HepG2 (cell line): ENCODE results near the gene UTP15. TPM values are rescaled to one million over a fixed set of nuclear protein-coding genes. Genes with fewer than 3 reads are reported as not detected.

Source experiments
- CHCHD3 ChIP-seq: sonication (generic); formaldehyde crosslinking; IDR thresholded peaks from 2 replicates; pipeline ENCODE4 v1.8.0; 2022; ENCODE audit warnings: mild to moderate bottlenecking, missing genetic modification reagents, moderate library complexity
- CHD4 ChIP-seq: fragments of 200-600 bp; sonication (generic); IDR thresholded peaks from 2 replicates; pipeline ENCODE4 v1.7.0; 2017; ENCODE audit warnings: mild to moderate bottlenecking, low read length, borderline replicate concordance
- EED ChIP-seq: sonication (generic); formaldehyde crosslinking; IDR thresholded peaks from 2 replicates; pipeline ENCODE4 v1.5.0; 2020; ENCODE audit warnings: mild to moderate bottlenecking, missing genetic modification reagents
- HDAC6 ChIP-seq: fragments of 200-600 bp; sonication (generic); IDR thresholded peaks from 2 replicates; pipeline ENCODE4 v1.7.0; 2017; ENCODE audit warnings: mild to moderate bottlenecking, antibody characterized with exemption, low read length, low read depth
- KDM3A ChIP-seq: IDR thresholded peaks from 2 replicates; pipeline ENCODE4 v1.6.1; 2018; ENCODE audit warnings: low read depth, missing compliant biosample characterization
- KMT2A ChIP-seq: sonication (generic); formaldehyde crosslinking; IDR thresholded peaks from 2 replicates; pipeline ENCODE4 v1.4.0; 2020; ENCODE audit warnings: missing genetic modification reagents
- MAF1 ChIP-seq: sonication (generic); formaldehyde crosslinking; IDR thresholded peaks from 2 replicates; pipeline ENCODE4 v1.5.0; 2020; ENCODE audit warnings: missing genetic modification reagents, borderline replicate concordance
- NONO ChIP-seq, 2 experiments: fragments of 450-650 bp in 1 of 2; sonication (generic) in 1 of 2; formaldehyde crosslinking in 1 of 2; IDR thresholded peaks in 1 of 2; conservative IDR thresholded peaks in 1 of 2; 2 replicates each; pipeline versions ENCODE4 v1.6.1 to v1.8.0; 2017 to 2022; ENCODE audit warnings: mild to moderate bottlenecking in 1 of 2, missing genetic modification reagents in 1 of 2, moderate library complexity in 1 of 2
- PITX1 ChIP-seq: sonication (generic); formaldehyde crosslinking; IDR thresholded peaks from 2 replicates; pipeline ENCODE4 v1.5.1; 2020; ENCODE audit warnings: mild to moderate bottlenecking, missing genetic modification reagents
- RFXANK ChIP-seq: IDR thresholded peaks from 2 replicates; pipeline ENCODE4 v1.6.1; 2016
- SP4 ChIP-seq: sonication (generic); formaldehyde crosslinking; IDR thresholded peaks from 2 replicates; pipeline ENCODE4 v1.8.1; 2023; ENCODE audit warnings: mild to moderate bottlenecking, missing genetic modification reagents
- ZBTB20 ChIP-seq: sonication (generic); formaldehyde crosslinking; IDR thresholded peaks from 2 replicates; pipeline ENCODE4 v1.8.1; 2023; ENCODE audit warnings: missing genetic modification reagents, low read depth, mild to moderate bottlenecking, borderline replicate concordance
- ZFP36L2 ChIP-seq: sonication (generic); formaldehyde crosslinking; IDR thresholded peaks from 2 replicates; pipeline ENCODE4 v1.4.0; 2020; ENCODE audit warnings: missing genetic modification reagents
- ZMYM3 ChIP-seq: sonication (generic); formaldehyde crosslinking; IDR thresholded peaks from 2 replicates; pipeline ENCODE4 v1.5.1; 2020; ENCODE audit warnings: mild to moderate bottlenecking, missing genetic modification reagents
- ZNF335 ChIP-seq: sonication (generic); formaldehyde crosslinking; IDR thresholded peaks from 2 replicates; pipeline ENCODE4 v1.4.0; 2020; ENCODE audit warnings: missing genetic modification reagents
- ZNF337 ChIP-seq: sonication (generic); formaldehyde crosslinking; IDR thresholded peaks from 2 replicates; pipeline ENCODE4 v1.5.1; 2020; ENCODE audit warnings: missing genetic modification reagents, low read depth, mild to moderate bottlenecking, borderline replicate concordance
- ZNF350 ChIP-seq: sonication (generic); formaldehyde crosslinking; IDR thresholded peaks from 2 replicates; pipeline ENCODE4 v1.4.0; 2020; ENCODE audit warnings: mild to moderate bottlenecking, low read depth, missing genetic modification reagents, borderline replicate concordance
- ZNF451 ChIP-seq: sonication (generic); formaldehyde crosslinking; IDR thresholded peaks from 2 replicates; pipeline ENCODE4 v1.5.0; 2020; ENCODE audit warnings: mild to moderate bottlenecking, missing genetic modification reagents
- ZNF660 ChIP-seq: sonication (generic); formaldehyde crosslinking; IDR thresholded peaks from 2 replicates; pipeline ENCODE4 v1.5.1; 2020; ENCODE audit warnings: mild to moderate bottlenecking, low read depth, missing genetic modification reagents, borderline replicate concordance
- ZSCAN9 ChIP-seq: IDR thresholded peaks from 2 replicates; pipeline ENCODE4 v1.6.1; 2016; ENCODE audit warnings: borderline replicate concordance
- polyA plus RNA-seq, 8 experiments: library from polyadenylated mRNA; depleted of rRNA in 3 of 8; stranded (reverse) in 7 of 8; unstranded in 1 of 8; fragments of >200 nt; fragmentation: Illumina TruSeq in 4 of 8; extraction: Trizol in 4 of 8; gene quantifications; 2 replicates each; pipeline versions ENCODE4 v1.2.1 to v1.2.3, GENCODE V29; 2011 to 2016; ENCODE audit warnings: low read depth in 4 of 8, missing spikeins in 1 of 8, mixed read lengths in 1 of 8; ENCODE audit not compliant: insufficient read depth in 1 of 8
- total RNA-seq, 5 experiments: library from RNA; depleted of rRNA; stranded (reverse); fragments of >200 nt; fragmentation: Illumina TruSeq; extraction: Trizol; gene quantifications; 2 replicates each; pipeline ENCODE4 v1.2.3, GENCODE V29; 2016; ENCODE audit warnings: low read depth in 1 of 5
- TF ChIP-seq, protein P1 (sequence below): sonication (generic); formaldehyde crosslinking; IDR thresholded peaks from 2 replicates; pipeline ENCODE4 v1.4.0; 2020; ENCODE audit warnings: missing genetic modification reagents
- TF ChIP-seq, protein P2 (sequence below): sonication (generic); formaldehyde crosslinking; IDR thresholded peaks from 2 replicates; pipeline ENCODE4 v1.4.0; 2020; ENCODE audit warnings: missing genetic modification reagents, borderline replicate concordance
- TF ChIP-seq, protein P3 (sequence below): sonication (generic); formaldehyde crosslinking; IDR thresholded peaks from 2 replicates; pipeline ENCODE4 v1.5.0; 2020; ENCODE audit warnings: missing genetic modification reagents

UTP15 gene
- total and polyA plus RNA-seq, 2 of the 13 experiments (the other 11 are each of a cell fraction or from before 2014, with no cell fraction given) = 7.3 to 35.8 TPM

DNA sequence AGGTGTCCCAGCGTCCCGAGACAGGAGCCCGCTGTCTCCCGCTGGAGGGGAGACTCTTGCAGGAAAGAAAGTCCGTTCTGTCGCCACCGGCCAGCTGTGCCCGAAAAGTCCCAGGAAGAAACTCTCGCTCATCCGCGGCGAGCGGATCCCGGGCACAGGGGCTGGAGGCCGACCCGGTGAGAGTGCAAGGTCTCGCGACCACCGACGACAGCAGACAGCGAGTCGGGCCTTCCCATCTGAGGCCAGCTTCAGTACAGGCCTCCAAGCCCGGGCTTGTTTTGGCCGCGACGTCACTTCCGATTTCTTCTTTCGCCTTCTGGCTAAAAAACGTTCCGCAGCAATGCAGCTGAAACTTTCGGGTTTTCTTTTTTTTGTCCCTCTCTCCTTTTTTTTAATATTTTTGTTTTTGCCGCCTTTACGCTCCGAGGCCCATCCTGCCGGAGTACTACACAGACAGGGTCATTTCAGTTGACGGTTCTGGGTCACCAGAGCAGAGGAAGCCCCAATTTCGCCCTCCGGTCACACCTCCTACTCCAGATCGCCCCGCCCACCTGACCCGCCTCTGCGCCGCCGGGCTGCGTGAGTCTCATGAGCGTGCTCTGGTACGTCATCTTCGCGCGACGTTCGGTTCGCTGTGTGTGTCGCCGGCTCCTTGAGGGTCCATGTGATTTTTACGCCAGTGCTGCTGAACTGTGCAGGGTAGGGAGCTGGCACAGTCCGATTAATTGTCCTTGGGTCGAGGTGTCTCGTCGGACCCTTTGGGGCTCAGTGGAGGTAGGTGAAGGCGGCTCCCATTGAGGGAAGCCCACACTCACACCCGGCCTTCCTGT, at the start of gene UTP15, which contains the start of gene ANKRA2 (continued):
- TF ChIP-seq RFXANK (CRISPR knock-in tag) = no peak
- no peak for TF ChIP-seq ZNF337 (CRISPR knock-in tag)
- TF ChIP-seq ZMYM3 (CRISPR knock-in tag) = no peak
- TF ChIP-seq KDM3A (CRISPR knock-in tag) = no peak
- TF ChIP-seq PITX1 (CRISPR knock-in tag) = no peak; the same call in 1 of the 2 replicates
- no peak for TF ChIP-seq ZNF451 (CRISPR knock-in tag)
- TF ChIP-seq CHD4 = no peak
- TF ChIP-seq NONO (IDR thresholded peaks at IDR 0.05) = no peak
- no peak; the same call in 1 of the 2 replicates for TF ChIP-seq NONO (CRISPR knock-in tag; conservative IDR thresholded peaks at IDR 0.05)
- TF ChIP-seq ZNF350 (CRISPR knock-in tag) = 0 out of 2 replicates have a peak, but pooled peaks have one; percentile 17
- no peak for TF ChIP-seq ZSCAN9 (CRISPR knock-in tag)
- TF ChIP-seq EED = 0 out of 2 replicates have a peak, but pooled peaks have one; percentile 52
- TF ChIP-seq ZFP36L2 = no peak
- TF ChIP-seq, protein P1, sequence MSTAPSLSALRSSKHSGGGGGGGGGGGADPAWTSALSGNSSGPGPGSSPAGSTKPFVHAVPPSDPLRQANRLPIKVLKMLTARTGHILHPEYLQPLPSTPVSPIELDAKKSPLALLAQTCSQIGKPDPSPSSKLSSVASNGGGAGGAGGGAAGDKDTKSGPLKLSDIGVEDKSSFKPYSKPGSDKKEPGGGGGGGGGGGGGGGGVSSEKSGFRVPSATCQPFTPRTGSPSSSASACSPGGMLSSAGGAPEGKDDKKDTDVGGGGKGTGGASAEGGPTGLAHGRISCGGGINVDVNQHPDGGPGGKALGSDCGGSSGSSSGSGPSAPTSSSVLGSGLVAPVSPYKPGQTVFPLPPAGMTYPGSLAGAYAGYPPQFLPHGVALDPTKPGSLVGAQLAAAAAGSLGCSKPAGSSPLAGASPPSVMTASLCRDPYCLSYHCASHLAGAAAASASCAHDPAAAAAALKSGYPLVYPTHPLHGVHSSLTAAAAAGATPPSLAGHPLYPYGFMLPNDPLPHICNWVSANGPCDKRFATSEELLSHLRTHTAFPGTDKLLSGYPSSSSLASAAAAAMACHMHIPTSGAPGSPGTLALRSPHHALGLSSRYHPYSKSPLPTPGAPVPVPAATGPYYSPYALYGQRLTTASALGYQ (CRISPR knock-in tag) = no peak
- TF ChIP-seq SP4 (CRISPR knock-in tag) = peak; percentile 76
- TF ChIP-seq CHCHD3 (CRISPR knock-in tag) = no peak
- TF ChIP-seq ZNF660 (CRISPR knock-in tag) = no peak
- no peak for TF ChIP-seq HDAC6
- TF ChIP-seq, protein P2, sequence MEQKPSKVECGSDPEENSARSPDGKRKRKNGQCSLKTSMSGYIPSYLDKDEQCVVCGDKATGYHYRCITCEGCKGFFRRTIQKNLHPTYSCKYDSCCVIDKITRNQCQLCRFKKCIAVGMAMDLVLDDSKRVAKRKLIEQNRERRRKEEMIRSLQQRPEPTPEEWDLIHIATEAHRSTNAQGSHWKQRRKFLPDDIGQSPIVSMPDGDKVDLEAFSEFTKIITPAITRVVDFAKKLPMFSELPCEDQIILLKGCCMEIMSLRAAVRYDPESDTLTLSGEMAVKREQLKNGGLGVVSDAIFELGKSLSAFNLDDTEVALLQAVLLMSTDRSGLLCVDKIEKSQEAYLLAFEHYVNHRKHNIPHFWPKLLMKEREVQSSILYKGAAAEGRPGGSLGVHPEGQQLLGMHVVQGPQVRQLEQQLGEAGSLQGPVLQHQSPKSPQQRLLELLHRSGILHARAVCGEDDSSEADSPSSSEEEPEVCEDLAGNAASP (CRISPR knock-in tag) = 0 out of 2 replicates have a peak, but pooled peaks have one; percentile 74
- TF ChIP-seq ZBTB20 (CRISPR knock-in tag) = no peak
- TF ChIP-seq ZNF335 (CRISPR knock-in tag) = peak; percentile 71; the same call in 1 of the 2 replicates
- TF ChIP-seq, protein P3, sequence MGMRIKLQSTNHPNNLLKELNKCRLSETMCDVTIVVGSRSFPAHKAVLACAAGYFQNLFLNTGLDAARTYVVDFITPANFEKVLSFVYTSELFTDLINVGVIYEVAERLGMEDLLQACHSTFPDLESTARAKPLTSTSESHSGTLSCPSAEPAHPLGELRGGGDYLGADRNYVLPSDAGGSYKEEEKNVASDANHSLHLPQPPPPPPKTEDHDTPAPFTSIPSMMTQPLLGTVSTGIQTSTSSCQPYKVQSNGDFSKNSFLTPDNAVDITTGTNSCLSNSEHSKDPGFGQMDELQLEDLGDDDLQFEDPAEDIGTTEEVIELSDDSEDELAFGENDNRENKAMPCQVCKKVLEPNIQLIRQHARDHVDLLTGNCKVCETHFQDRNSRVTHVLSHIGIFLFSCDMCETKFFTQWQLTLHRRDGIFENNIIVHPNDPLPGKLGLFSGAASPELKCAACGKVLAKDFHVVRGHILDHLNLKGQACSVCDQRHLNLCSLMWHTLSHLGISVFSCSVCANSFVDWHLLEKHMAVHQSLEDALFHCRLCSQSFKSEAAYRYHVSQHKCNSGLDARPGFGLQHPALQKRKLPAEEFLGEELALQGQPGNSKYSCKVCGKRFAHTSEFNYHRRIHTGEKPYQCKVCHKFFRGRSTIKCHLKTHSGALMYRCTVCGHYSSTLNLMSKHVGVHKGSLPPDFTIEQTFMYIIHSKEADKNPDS = no peak
- TF ChIP-seq KMT2A = peak; percentile 92
- TF ChIP-seq MAF1 (CRISPR knock-in tag) = no peak
